ENCODE measurements around the gene OBI1. TPM values are rescaled to one million over a fixed set of nuclear protein-coding genes. Genes with fewer than 3 reads are reported as not detected.

OBI1 gene
- total and polyA plus RNA-seq, 9 of the 15 experiments (the other 6 are each of a cell fraction or from before 2014, with no cell fraction given), result 8.7 to 18.4 (median 14.2) TPM

Other genes with a start within 250 kb of the OBI1 start
- 1.4 and 2.0 TPM in 2 replicates for gene POU4F1, start 55.6 kb downstream of the OBI1 start, total RNA-seq (2014; rRNA removed)
- 1.5 and 1.6 TPM in 2 replicates for gene POU4F1, start 55.6 kb downstream of the OBI1 start, total RNA-seq (2014; rRNA removed; fragmentation: Illumina TruSeq; extraction: Trizol)
- gene POU4F1, start 55.6 kb downstream of the OBI1 start, total RNA-seq (2015; rRNA removed; fragmentation: Illumina TruSeq; extraction: Trizol), result 1.0 and 1.2 TPM in 2 replicates
- 2.5 and 2.8 TPM in 2 replicates for gene POU4F1, start 55.6 kb downstream of the OBI1 start, total RNA-seq (2021)
- 1.7 and 2.2 TPM in 2 replicates for gene POU4F1, start 55.6 kb downstream of the OBI1 start, polyA plus RNA-seq (2011; rRNA removed)
- 2.4 and 2.8 TPM in 2 replicates for gene POU4F1, start 55.6 kb downstream of the OBI1 start, polyA plus RNA-seq (2014; fragmentation: Illumina TruSeq; extraction: Trizol)
- gene POU4F1, start 55.6 kb downstream of the OBI1 start, polyA plus RNA-seq (2014; fragmentation: Nextera tagmentation; extraction: Ambion mirVana), result under 1 TPM; 0.61 to 0.62 TPM
- 2.3 and 2.7 TPM in 2 replicates for gene POU4F1, start 55.6 kb downstream of the OBI1 start, polyA plus RNA-seq (2014; rRNA removed)

All from K562 (cell line).